GM06990 (cell line): Measurements from ENCODE around the gene HMOX1.

Experiments
- DNase-seq: peaks from one replicate; pipeline ENCODE4 v3.0.0-alpha.2; 2011; ENCODE audit not compliant: insufficient read length; ENCODE audit errors: extremely low read depth
- H3K27me3 ChIP-seq: replicated peaks from 2 replicates; pipeline ENCODE4 v1.6.0; 2011; ENCODE audit warnings: low read length; ENCODE audit not compliant: control insufficient read depth, insufficient read depth
- H3K36me3 ChIP-seq: 2 replicates; pipeline ENCODE4 v1.5.1; 2011; ENCODE audit warnings: low read length; ENCODE audit not compliant: control insufficient read depth, insufficient read depth
- H3K4me3 ChIP-seq: replicated peaks from 2 replicates; pipeline ENCODE4 v1.5.1; 2011; ENCODE audit warnings: low read depth, mild to moderate bottlenecking, control low read depth, low read length
- CTCF ChIP-seq: IDR thresholded peaks from 2 replicates; pipeline ENCODE4 v1.5.1; 2011; ENCODE audit warnings: low read length, control low read depth, mild to moderate bottlenecking, inconsistent platforms; ENCODE audit not compliant: insufficient read depth, poor library complexity, severe bottlenecking

Gene HMOX1

GRCh38 chr22:35348703-35349102 lies 32.2 kb upstream of the HMOX1 start:
- H3K4me3 ChIP-seq = no peak overlapping the region
- no peak for DNase-seq
- H3K36me3 ChIP-seq = peaks cover 2% of the 10 kb centered on the region
- no peak for TF ChIP-seq CTCF
- H3K27me3 ChIP-seq = no peaks in the 10 kb centered on the region

- peaks cover 2% of the 10 kb centered on the region for H3K36me3 ChIP-seq
- no peak for TF ChIP-seq CTCF
- DNase-seq = no peak
- no peak overlapping the region for H3K4me3 ChIP-seq
- H3K27me3 ChIP-seq = no peaks in the 10 kb centered on the region
Measured at GRCh38 chr22:35349368-35349703, 31.6 kb upstream of the HMOX1 start.

- H3K36me3 ChIP-seq = peaks cover 2% of the 10 kb centered on the region
Measured at GRCh38 chr22:35349704-35350538, 31.0 kb upstream of the HMOX1 start.

GRCh38 chr22:35350539-35351503 lies 30.1 kb upstream of the HMOX1 start:
- Histone ChIP-seq H3K36me3 (peaks cover 2% of the 10 kb centered on the region; the same call in 1 of the 2 replicates), H3K27me3 (no peaks in the 10 kb centered on the region), H3K4me3 (peak overlapping the region; percentile 68)
- TF ChIP-seq CTCF = peak; percentile 83
- peak; percentile 84 for DNase-seq

More at GRCh38 chr22:35349704-35350538, 31.0 kb upstream of the HMOX1 start:
- no peak for TF ChIP-seq CTCF
- Histone ChIP-seq H3K4me3 (no peak overlapping the region), H3K27me3 (no peaks in the 10 kb centered on the region)
- no peak for DNase-seq

GRCh38 chr22:35352214-35353111 lies 28.4 kb upstream of the HMOX1 start:
- no peak overlapping the region; the same call in 1 of the 2 replicates for H3K4me3 ChIP-seq
- peak; percentile 74 for DNase-seq
- TF ChIP-seq CTCF = peak; percentile 51

More at GRCh38 chr22:35352214-35353111, 28.4 kb upstream of the HMOX1 start:
- Histone ChIP-seq H3K36me3 (no peaks in the 10 kb centered on the region), H3K27me3 (no peaks in the 10 kb centered on the region)
